Fibroblast of peridontal ligament (primary cell): ENCODE measurements around the gene WDR64.
"Not testable (repeated sequence)": the region's sequence is repeated elsewhere in the genome, so short reads cannot be mapped to it uniquely, and the experiment has no call there.

Experiments
- DNase-seq: peaks from one replicate; pipeline ENCODE4 v3.0.0-alpha.2; 2010; ENCODE audit errors: extremely low read depth

WDR64 gene

DNA sequence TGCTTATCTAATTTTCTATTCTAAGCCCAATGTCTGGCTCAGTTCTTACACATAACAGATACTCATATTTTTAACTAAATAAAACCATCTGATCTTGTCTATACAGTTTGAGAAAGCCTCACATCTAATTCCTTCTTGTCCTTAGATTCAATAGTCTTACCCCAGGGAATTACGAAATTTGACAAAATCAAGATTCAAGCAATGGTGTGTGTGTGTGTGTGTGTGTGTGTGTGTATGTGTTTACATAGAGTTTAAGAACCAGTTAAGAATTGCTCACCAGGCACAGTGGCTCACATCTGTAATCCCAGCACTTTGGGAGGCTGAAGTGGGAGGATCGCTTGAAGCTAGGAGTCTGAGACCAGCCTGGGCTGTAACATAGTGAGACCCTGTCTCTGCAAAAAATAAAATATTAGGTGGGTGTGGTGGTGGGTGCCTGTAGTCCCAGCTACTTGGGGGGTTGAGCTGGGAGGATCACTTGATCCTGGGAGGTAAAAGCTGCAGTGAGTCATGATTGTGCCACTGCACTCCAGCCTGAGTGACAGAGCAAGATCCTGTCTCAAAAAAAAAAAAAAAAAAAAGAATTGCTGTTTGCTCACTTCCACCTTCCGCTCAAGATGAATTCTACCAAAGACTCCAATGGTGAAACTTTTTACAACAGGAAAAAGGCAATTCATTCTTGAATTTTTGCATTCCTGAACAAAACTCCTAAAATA, 6.2 kb downstream of the WDR64 start:
- DNase-seq = peak; percentile 15

DNA sequence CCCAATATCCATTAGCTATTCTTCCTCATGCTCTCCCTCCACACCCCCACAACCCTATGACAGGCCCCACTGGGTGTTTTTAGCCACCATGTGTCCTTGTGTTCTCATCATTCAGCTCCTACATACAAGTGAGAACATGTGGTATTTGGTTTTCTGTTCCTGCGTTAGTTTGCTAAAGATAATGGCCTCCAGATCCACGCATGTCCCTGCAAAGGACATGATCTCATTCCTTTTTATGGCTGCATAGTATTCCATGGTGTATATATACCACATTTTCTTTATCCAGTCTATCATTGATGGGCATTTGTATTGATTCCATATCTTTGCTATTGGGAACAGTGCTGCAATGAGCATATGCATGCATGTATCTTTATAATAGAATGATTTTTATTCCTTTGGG, 6.9 kb downstream of the WDR64 start:
- not testable (repeated sequence) for DNase-seq

DNA sequence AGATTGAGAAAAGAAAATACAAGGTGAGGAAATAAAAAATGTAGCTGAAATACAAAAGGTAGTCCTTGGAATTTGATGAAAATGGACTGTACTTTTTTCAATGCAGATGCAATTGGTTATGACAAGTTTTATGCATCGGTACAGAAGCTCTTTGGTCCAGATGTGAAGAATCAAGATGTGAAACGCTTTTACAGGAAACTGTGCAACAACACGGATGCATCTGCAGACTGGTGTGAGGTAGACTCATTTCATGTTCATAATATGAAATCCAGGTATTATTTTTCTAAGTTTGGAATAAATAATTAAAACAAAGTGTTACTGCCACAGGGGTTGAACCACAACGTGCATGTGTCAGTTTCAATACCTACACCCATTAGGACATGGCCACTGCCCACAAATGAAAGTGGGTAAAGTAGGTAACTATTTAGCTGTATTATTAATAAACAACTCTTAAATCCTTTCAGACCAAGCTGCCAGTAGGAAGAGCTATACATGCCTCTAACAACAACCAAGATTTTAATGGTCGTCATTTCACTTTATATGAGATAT, 8.4 kb downstream of the WDR64 start:
- no peak for DNase-seq

GRCh38 chr1:241666419-241666818, 14.3 kb downstream of the WDR64 start:
- no peak for DNase-seq

GRCh38 chr1:241672301-241672700, 20.2 kb downstream of the WDR64 start:
- no peak for DNase-seq

GRCh38 chr1:241674805-241675384, 22.8 kb downstream of the WDR64 start:
- DNase-seq = no peak

- no peak for DNase-seq
Observed at GRCh38 chr1:241675983-241676382, 23.9 kb downstream of the WDR64 start.

DNA sequence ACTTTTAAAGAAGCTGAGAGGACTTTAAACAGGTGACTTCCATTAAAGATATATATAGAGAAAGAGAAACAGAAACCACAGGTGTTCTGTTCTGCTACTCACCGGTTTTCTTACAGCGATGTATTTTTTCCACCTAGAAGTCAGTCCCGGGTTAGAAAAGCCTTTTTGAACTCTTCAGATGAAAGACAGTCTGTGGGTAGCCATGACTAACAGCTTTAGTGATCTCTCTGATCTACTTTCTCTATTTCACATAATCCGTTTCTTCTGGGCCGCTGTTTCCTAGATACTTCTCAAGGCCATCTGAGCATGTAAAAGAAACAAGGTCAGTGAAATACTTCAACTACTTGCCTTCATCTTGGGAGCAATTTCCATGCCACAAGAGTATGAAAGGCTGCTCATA, 25.1 kb downstream of the WDR64 start:
- no peak for DNase-seq

- DNase-seq = no peak
Observed at GRCh38 chr1:241678536-241678935, 26.5 kb downstream of the WDR64 start.

DNA sequence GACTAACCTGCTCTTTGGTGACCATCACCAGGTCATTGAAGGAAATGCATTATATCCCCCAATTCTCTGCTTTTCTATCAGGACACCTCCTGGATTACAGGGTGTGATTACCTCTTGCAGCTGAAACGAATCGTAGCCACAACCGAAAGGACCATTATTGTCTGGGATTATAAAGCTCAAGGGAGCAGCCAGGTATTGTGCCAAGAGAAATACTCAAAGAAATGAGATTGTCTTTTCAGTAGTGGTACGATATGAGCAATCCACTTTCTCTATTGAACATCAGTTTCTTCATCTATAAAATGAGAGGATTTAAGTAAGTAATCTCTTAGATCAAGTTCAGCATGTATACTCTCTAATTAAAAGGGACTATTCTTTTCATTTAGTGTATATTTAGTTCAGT, 27.3 kb downstream of the WDR64 start:
- DNase-seq = no peak

GRCh38 chr1:241679961-241680360, 27.9 kb downstream of the WDR64 start:
- DNase-seq = no peak

- DNase-seq = not testable (repeated sequence)
Observed at GRCh38 chr1:241681861-241682448, 29.9 kb downstream of the WDR64 start.

DNA sequence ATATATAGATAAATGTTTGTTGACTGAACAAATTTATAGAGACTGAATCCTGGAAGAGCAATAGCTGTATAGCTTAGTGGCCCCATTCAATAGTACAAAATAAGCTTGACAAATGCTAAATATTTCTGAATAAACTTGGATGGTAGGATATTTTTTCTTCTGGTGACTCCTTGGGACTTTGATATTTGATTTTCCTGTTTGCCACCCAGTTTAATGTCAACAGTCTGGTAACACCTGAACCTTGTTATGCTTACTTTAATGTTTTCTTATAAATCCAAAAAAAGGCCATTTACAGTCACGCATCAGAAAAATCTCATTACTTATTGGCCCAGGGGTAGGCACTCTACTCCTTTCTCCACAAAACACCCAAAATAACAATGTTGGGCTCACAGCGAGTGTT, 30.8 kb downstream of the WDR64 start:
- no peak for DNase-seq

GRCh38 chr1:241684108-241684507, 32.0 kb downstream of the WDR64 start:
- DNase-seq = no peak

DNA sequence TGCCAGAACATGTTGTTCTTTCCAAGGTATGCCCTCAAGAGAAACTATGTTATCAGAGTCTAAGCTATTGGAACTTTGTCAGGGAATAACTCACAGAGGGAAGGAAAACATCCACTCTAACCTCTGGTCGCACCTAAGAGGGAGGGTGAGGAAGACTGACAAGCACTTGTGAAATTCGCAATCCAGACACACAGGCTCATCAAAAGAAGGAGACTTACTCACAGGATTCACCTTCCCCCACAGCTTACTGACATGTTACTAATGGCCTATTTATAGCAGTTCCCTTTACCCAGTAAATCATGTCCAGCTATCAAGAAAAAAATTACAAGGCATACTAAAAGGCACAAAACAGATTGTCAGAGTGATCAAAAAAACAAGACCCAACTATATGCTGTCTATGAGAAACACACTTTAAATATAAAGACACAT, 36.9 kb downstream of the WDR64 start:
- DNase-seq = no peak

- peak; percentile 41 for DNase-seq
Observed at GRCh38 chr1:241695246-241696171, 43.4 kb downstream of the WDR64 start.

DNA sequence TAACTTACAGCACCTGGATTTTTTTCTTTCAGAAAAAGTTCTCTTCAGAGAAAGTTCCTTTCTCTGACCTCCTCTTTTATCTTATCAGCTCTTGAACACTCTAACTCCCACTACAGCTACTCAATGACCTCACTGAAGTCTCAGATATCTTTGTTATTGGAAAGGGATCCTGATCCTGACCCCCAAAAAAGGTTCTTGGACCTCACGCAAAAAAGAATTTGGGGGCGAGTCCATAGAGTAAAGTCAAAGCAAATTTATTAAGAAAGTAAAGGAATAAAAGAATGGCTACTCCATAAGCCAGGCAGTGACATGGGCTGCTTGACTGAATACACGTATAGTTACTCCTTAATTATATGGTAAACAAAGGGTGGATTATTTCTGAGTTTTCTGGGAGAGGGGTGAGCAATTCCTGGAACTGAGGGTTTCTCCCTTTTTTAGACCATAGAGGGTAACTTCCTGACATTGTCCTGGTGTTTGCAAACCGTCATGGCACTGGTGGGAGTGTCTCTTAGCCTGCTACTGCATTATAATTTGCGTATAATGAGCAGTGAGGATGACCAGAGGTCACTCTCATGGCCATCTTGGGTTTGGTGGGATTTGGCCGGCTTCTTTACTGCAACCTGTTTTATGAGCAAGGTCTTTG, 44.2 kb downstream of the WDR64 start:
- DNase-seq = no peak

- DNase-seq = no peak
Observed at GRCh38 chr1:241696815-241697639, 44.9 kb downstream of the WDR64 start.

- no peak for DNase-seq
Observed at GRCh38 chr1:241697640-241698018, 45.5 kb downstream of the WDR64 start.

DNA sequence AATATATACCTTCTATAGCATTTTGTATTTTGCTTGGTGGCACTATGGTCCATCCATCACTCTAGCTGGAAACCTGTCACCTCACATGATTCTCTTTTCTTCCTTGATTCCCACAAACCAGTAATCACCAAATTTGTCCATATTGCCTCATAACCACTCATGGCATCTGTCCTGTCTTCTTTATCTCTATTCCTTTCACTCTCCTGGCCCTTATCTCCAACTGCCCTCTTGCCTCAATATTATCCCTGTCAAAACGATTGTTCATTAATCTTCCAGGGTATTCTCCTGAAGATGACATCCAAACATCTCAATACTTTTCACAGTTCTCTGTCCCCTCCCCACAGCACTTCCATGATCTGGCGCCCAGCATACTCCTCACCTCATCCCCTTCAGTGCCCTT, 46.1 kb downstream of the WDR64 start:
- DNase-seq = no peak
